ENCODE data around the gene MYH9. TPM values are rescaled to one million over a fixed set of nuclear protein-coding genes. Genes with fewer than 3 reads are reported as not detected.
"Not testable (repeated sequence)": the region's sequence is repeated elsewhere in the genome, so short reads cannot be mapped to it uniquely, and the experiment has no call there.

The MYH9 gene
- polyA plus RNA-seq, 1 of the 3 experiments (the other 2 are of a cell fraction): 303 TPM

DNA sequence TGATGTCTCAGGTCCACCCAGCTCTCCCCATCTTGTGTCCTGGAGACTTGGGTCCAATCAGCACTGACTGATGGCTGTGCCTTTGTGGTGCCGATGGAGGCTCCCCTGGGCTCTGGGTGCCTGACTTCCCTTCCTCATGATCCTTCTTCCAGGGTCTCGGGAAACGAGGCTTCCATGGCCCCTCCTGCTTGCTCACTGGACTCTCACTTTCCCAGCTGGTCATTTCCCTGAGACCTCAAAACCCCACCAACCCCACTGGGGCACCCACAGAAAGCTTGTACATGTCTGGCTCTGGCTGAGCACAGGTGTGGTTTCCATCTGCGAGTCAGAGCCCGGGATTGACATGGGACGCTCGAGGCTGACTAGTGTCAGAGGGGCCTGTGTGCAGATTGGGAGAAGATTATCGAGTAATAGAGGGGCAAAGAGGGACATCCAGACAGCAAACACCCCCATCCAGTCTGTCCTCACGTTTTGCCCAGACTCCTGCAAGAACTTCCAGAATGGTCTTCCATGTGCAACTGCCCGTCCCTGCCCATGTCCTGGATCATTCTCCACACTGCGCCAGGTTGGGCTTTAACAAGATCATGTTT lies 119.8 kb downstream of the MYH9 start (continued):
- TF ChIP-seq CHD2 (IDR thresholded peaks at IDR 0.05; ENCODE audit: low read length, partially characterized antibody) (no peak), RFX5 (IDR thresholded peaks at IDR 0.05; ENCODE audit: low read length) (no peak), TEAD4 (IDR thresholded peaks at IDR 0.05; ENCODE audit: borderline replicate concordance, insufficient read depth) (no peak), JUND (IDR thresholded peaks at IDR 0.05) (no peak), SIN3A (IDR thresholded peaks at IDR 0.05; ENCODE audit: borderline replicate concordance, low read depth, low read length) (no peak)
- TF ChIP-seq, protein P1, sequence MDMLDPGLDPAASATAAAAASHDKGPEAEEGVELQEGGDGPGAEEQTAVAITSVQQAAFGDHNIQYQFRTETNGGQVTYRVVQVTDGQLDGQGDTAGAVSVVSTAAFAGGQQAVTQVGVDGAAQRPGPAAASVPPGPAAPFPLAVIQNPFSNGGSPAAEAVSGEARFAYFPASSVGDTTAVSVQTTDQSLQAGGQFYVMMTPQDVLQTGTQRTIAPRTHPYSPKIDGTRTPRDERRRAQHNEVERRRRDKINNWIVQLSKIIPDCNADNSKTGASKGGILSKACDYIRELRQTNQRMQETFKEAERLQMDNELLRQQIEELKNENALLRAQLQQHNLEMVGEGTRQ (IDR thresholded peaks at IDR 0.05; ENCODE audit: borderline replicate concordance, low read depth, low read length): no peak

DNA sequence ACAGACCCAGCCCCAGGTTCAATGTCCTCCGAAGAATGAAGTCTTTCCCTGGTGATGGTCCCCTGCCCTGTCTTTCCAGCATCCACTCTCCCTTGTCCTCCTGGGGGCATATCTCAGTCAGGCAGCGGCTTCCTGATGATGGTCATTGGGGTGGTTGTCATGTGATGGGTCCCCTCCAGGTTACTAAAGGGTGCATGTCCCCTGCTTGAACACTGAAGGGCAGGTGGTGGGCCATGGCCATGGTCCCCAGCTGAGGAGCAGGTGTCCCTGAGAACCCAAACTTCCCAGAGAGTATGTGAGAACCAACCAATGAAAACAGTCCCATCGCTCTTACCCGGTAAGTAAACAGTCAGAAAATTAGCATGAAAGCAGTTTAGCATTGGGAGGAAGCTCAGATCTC lies 120.7 kb downstream of the MYH9 start:
- CTCF ChIA-PET: interaction anchor here (1.0 to 3.3 kb wide), 3 partner anchors 10 to 19 kb away, joined by 3 to 9 read pairs (median 6); no protein-coding TSS in a partner anchor
- H3K27me3 ChIP-seq (ENCODE audit: insufficient read depth): no peaks in the 10 kb centered on the region
- no peak overlapping the region for H3K9ac ChIP-seq
- H4K20me1 ChIP-seq (ENCODE audit: insufficient read depth): no peaks in the 10 kb centered on the region
- H3K4me2 ChIP-seq: no peak overlapping the region
- H2AFZ ChIP-seq (ENCODE audit: low read depth): no peak overlapping the region
- DNase-seq: no peak
- no peak overlapping the region for H3K4me3 ChIP-seq (ENCODE audit: low read depth in 2 of 2, low read length in 1 of 2)
- H3F3A ChIP-seq (replicated peaks; ENCODE audit: insufficient read depth): no peaks in the 10 kb centered on the region
- no peak overlapping the region for H3K27ac ChIP-seq (ENCODE audit: low read depth in 2 of 2, low read length in 1 of 2)
- H3K9me3 ChIP-seq: no peaks in the 10 kb centered on the region
- no peaks in the 10 kb centered on the region for H3K9me2 ChIP-seq
- POLR2A ChIA-PET: no interaction called here
- WGBS (ENCODE audit: low lambda C conversion rate): 90% methylated on average over 2 of the region's 4 CpGs
- no peaks in the 10 kb centered on the region for H3K79me2 ChIP-seq (ENCODE audit: insufficient read depth)
- TF ChIP-seq NRF1 (IDR thresholded peaks at IDR 0.05; ENCODE audit: low read depth, low read length): no peak
- TF ChIP-seq USF1 (IDR thresholded peaks at IDR 0.05; ENCODE audit: borderline replicate concordance, low read depth): no peak
- no peaks in the 10 kb centered on the region for H3K4me1 ChIP-seq (ENCODE audit: control insufficient read depth in 1 of 2, insufficient read depth in 2 of 2, low read depth in 1 of 2, low read length in 1 of 2)
- H3K36me3 ChIP-seq (replicated peaks in 1 of 2; ENCODE audit: control insufficient read depth in 1 of 2, insufficient read depth in 2 of 2, low read length in 1 of 2): no peaks in the 10 kb centered on the region

GRCh38 chr22:36263886-36264664 lies 123.7 kb downstream of the MYH9 start:
- H3K4me3 ChIP-seq (ENCODE audit: low read depth in 2 of 2, low read length in 1 of 2); H3K9me3 ChIP-seq; H3K27ac ChIP-seq (ENCODE audit: low read depth in 2 of 2, low read length in 1 of 2); H3K4me2 ChIP-seq; H4K20me1 ChIP-seq (ENCODE audit: insufficient read depth); H3K79me2 ChIP-seq (ENCODE audit: insufficient read depth); H3K27me3 ChIP-seq (ENCODE audit: insufficient read depth); H3K9ac ChIP-seq; POLR2A ChIA-PET; H3F3A ChIP-seq (replicated peaks; ENCODE audit: insufficient read depth); DNase-seq; H3K4me1 ChIP-seq (ENCODE audit: control insufficient read depth in 1 of 2, insufficient read depth in 2 of 2, low read depth in 1 of 2, low read length in 1 of 2); H3K36me3 ChIP-seq (replicated peaks in 1 of 2; ENCODE audit: control insufficient read depth in 1 of 2, insufficient read depth in 2 of 2, low read length in 1 of 2); H3K9me2 ChIP-seq; H2AFZ ChIP-seq (ENCODE audit: low read depth): not testable (repeated sequence)
- CTCF ChIA-PET: interaction anchor here (1.7 kb wide), 1 partner anchor 37 kb away, joined by 7 read pairs; no protein-coding TSS in a partner anchor
- WGBS (ENCODE audit: low lambda C conversion rate): 93% methylated on average over 7 of the region's 7 CpGs

- H3K9me3 ChIP-seq; H4K20me1 ChIP-seq (ENCODE audit: insufficient read depth); H2AFZ ChIP-seq (ENCODE audit: low read depth); H3F3A ChIP-seq (replicated peaks; ENCODE audit: insufficient read depth); H3K4me2 ChIP-seq; H3K27me3 ChIP-seq (ENCODE audit: insufficient read depth); H3K27ac ChIP-seq (ENCODE audit: low read depth in 2 of 2, low read length in 1 of 2); POLR2A ChIA-PET; H3K4me3 ChIP-seq (ENCODE audit: low read depth in 2 of 2, low read length in 1 of 2); CTCF ChIA-PET; H3K4me1 ChIP-seq (ENCODE audit: control insufficient read depth in 1 of 2, insufficient read depth in 2 of 2, low read depth in 1 of 2, low read length in 1 of 2); H3K36me3 ChIP-seq (replicated peaks in 1 of 2; ENCODE audit: control insufficient read depth in 1 of 2, insufficient read depth in 2 of 2, low read length in 1 of 2); H3K9ac ChIP-seq; H3K79me2 ChIP-seq (ENCODE audit: insufficient read depth); DNase-seq; H3K9me2 ChIP-seq: not testable (repeated sequence)
- 70% methylated on average over 5 of the region's 5 CpGs for WGBS (ENCODE audit: low lambda C conversion rate)
Observed at GRCh38 chr22:36263216-36263673, 124.5 kb downstream of the MYH9 start.

DNA sequence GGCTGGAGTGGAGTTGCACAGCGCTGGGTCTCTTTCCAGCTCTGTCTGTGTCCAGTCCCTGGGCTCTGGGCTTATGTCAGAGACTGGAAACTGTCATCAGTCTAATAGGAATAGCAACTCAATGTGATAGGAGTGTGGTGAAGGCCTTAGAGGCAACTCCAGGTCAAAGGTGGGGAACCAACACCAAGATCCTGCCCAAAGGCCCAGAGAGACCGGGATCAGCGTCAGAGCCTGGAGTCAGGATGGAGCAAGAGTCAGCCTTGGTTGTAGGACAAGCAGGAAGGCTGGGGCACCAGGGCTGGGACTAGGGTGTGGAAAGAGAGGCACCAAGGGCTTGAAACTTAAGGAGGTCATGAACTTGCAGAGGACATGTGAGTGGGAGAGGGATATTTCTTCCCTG lies 125.5 kb downstream of the MYH9 start:
- H3K9me3 ChIP-seq; H3K4me3 ChIP-seq (ENCODE audit: low read depth in 2 of 2, low read length in 1 of 2); H3K27ac ChIP-seq (ENCODE audit: low read depth in 2 of 2, low read length in 1 of 2); H3K4me2 ChIP-seq; H2AFZ ChIP-seq (ENCODE audit: low read depth); H3K4me1 ChIP-seq (ENCODE audit: control insufficient read depth in 1 of 2, insufficient read depth in 2 of 2, low read depth in 1 of 2, low read length in 1 of 2); H3K79me2 ChIP-seq (ENCODE audit: insufficient read depth); H3F3A ChIP-seq (replicated peaks; ENCODE audit: insufficient read depth); H3K36me3 ChIP-seq (replicated peaks in 1 of 2; ENCODE audit: control insufficient read depth in 1 of 2, insufficient read depth in 2 of 2, low read length in 1 of 2); H3K9ac ChIP-seq; POLR2A ChIA-PET; H3K27me3 ChIP-seq (ENCODE audit: insufficient read depth); H3K9me2 ChIP-seq; DNase-seq; H4K20me1 ChIP-seq (ENCODE audit: insufficient read depth): not testable (repeated sequence)
- CTCF ChIA-PET: interaction anchor here (1.9 kb wide), 1 partner anchor 24 kb away, joined by 9 read pairs; no protein-coding TSS in a partner anchor
- WGBS (ENCODE audit: low lambda C conversion rate): 96% methylated on average over 3 of the region's 3 CpGs

All from SK-N-SH (cell line).